Measurements from ENCODE around the gene GLS. TPM values are rescaled to one million over a fixed set of nuclear protein-coding genes. Genes with fewer than 3 reads are reported as not detected.

GLS gene
- total RNA-seq, 1 donor from 2014 or later: 122 TPM

- DNase-seq (ENCODE audit: extremely low read depth, low read depth, low spot score): no peak
Measured at GRCh38 chr2:191012346-191012745, 131.7 kb downstream of the GLS start.

GRCh38 chr2:191012845-191013681 is 132.4 kb downstream of the GLS start:
- DNase-seq (ENCODE audit: extremely low read depth, low read depth, low spot score): no peak

GRCh38 chr2:191013682-191013931 is 133.0 kb downstream of the GLS start:
- DNase-seq (ENCODE audit: extremely low read depth, low read depth, low spot score): no peak

GRCh38 chr2:191013932-191014652 is 133.5 kb downstream of the GLS start, which contains the start of gene STAT1:
STAT1 (minus strand) TSS chr2:191014171; CDS start chr2:191010003, 4,168 bp downstream.
- DNase-seq (ENCODE audit: extremely low read depth, low read depth, low spot score): no peak

- no peak for DNase-seq (ENCODE audit: extremely low read depth, low read depth, low spot score)
Measured at GRCh38 chr2:191014653-191015020, 134.0 kb downstream of the GLS start.

Other genes starting within 250 kb of the GLS start
- 17.0 and 21.1 TPM in 2 replicates for gene NAB1, start 231.7 kb upstream of the GLS start, total RNA-seq
- 68.7 and 77.7 TPM in 2 replicates for gene STAT1, start 133.3 kb downstream of the GLS start, total RNA-seq